Activated T-cell treated with anti-CD3 and anti-CD28 coated beads, Interleukin-2, amount 50 U/mL, for 4 hours (primary cell): ENCODE measurements around the gene TMEM89. TPM values are rescaled to one million over a fixed set of nuclear protein-coding genes. Genes with fewer than 3 reads are reported as not detected.

ENCODE experiments used
- ATAC-seq, 2 donors: fragments of 200-7000 bp; cut with Tn5 transposase; one replicate each; pipeline ENCODE4 v1.10.0; 2021
- DNase-seq: peaks from one replicate; pipeline ENCODE4 v3.0.0-alpha.2; 2020
- H3K27me3 Mint-ChIP-seq: one replicate; pipeline ENCODE4 v1.8.0; 2021; ENCODE audit warnings: low read depth, mixed read lengths
- H3K36me3 Mint-ChIP-seq: one replicate; pipeline ENCODE4 v1.8.0; 2022; ENCODE audit warnings: mixed read lengths; ENCODE audit not compliant: insufficient read depth
- H3K4me1 Mint-ChIP-seq: one replicate; pipeline ENCODE4 v1.8.0; 2021; ENCODE audit warnings: low read depth, mixed read lengths
- H3K4me3 Mint-ChIP-seq: one replicate; pipeline ENCODE4 v1.8.0; 2021; ENCODE audit warnings: mild to moderate bottlenecking, moderate library complexity, mixed read lengths
- H3K9me3 Mint-ChIP-seq: one replicate; pipeline ENCODE4 v1.8.0; 2021; ENCODE audit warnings: mixed read lengths
- total RNA-seq, 3 donors: library from RNA; stranded (reverse); gene quantifications; one replicate each; pipeline ENCODE4 v1.2.1, GENCODE V29; 2021

Gene TMEM89
- total RNA-seq, 3 donors from 2014 or later: not detected

- ATAC-seq (no peak), DNase-seq (no peak)
- H3K4me1 Mint-ChIP-seq: no peaks in the 10 kb centered on the region
- no peaks in the 10 kb centered on the region for H3K27me3 Mint-ChIP-seq
- no peaks in the 10 kb centered on the region for H3K9me3 Mint-ChIP-seq
- no peaks in the 10 kb centered on the region for H3K36me3 Mint-ChIP-seq
- H3K4me3 Mint-ChIP-seq: no peak overlapping the region
Measured at GRCh38 chr3:48572517-48572916, 49.1 kb downstream of the TMEM89 start.

GRCh38 chr3:48571938-48572337, 49.6 kb downstream of the TMEM89 start:
- ATAC-seq: no peak
- no peak overlapping the region for H3K4me3 Mint-ChIP-seq
- H3K4me1 Mint-ChIP-seq: no peaks in the 10 kb centered on the region
- H3K36me3 Mint-ChIP-seq: no peaks in the 10 kb centered on the region
- H3K9me3 Mint-ChIP-seq: no peaks in the 10 kb centered on the region
- H3K27me3 Mint-ChIP-seq: no peaks in the 10 kb centered on the region
- no peak for DNase-seq

Other genes with a start within 250 kb of the TMEM89 start
- gene FBXW12, start 249.6 kb downstream of the TMEM89 start, total RNA-seq: not detected
- gene PLXNB1, start 191.7 kb downstream of the TMEM89 start, total RNA-seq: 1 to 10 TPM; 6.0 to 7.2 (median 6.8) TPM
- 10 to 100 TPM; 21.7 to 29.4 (median 24.7) TPM for gene CCDC51, start 181.7 kb downstream of the TMEM89 start, total RNA-seq
- 100 to 1,000 TPM; 306 to 337 (median 326) TPM for gene TMA7, start 181.5 kb downstream of the TMEM89 start, total RNA-seq
- gene ATRIP, start 175.0 kb downstream of the TMEM89 start, total RNA-seq: 10 to 100 TPM; 17.3 to 17.6 (median 17.5) TPM
- 10 to 100 TPM; 59.9 to 88.8 (median 62.7) TPM for gene SHISA5, start 117.6 kb downstream of the TMEM89 start, total RNA-seq
- under 1 TPM; 0.65 to 0.92 (median 0.78) TPM for gene PFKFB4, start 65.0 kb downstream of the TMEM89 start, total RNA-seq
- gene UCN2, start 58.0 kb downstream of the TMEM89 start, total RNA-seq: under 1 TPM in 1 of 3 donors, not detected in 2; 0.13 TPM
- under 1 TPM; 0.38 to 0.53 (median 0.40) TPM for gene COL7A1, start 26.4 kb downstream of the TMEM89 start, total RNA-seq
- gene UQCRC1, start 12.1 kb downstream of the TMEM89 start, total RNA-seq: 100 to 1,000 TPM; 178 to 200 (median 193) TPM
- gene SLC26A6, start 13.7 kb upstream of the TMEM89 start, total RNA-seq: 10 to 100 TPM; 14.4 to 17.5 (median 17.2) TPM
- gene CELSR3, start 41.1 kb upstream of the TMEM89 start, total RNA-seq: 10 to 100 TPM; 11.0 to 15.0 (median 12.3) TPM
- 10 to 100 TPM; 21.3 to 24.3 (median 22.0) TPM for gene NCKIPSD, start 64.1 kb upstream of the TMEM89 start, total RNA-seq
- 10 to 100 TPM; 39.9 to 45.9 (median 45.8) TPM for gene IP6K2, start 95.5 kb upstream of the TMEM89 start, total RNA-seq
- gene PRKAR2A, start 226.1 kb upstream of the TMEM89 start, total RNA-seq: 10 to 100 TPM; 60.7 to 75.9 (median 70.7) TPM